Panc1 (cell line): ENCODE measurements around the gene ZNF865. TPM values are rescaled to one million over a fixed set of nuclear protein-coding genes. Genes with fewer than 3 reads are reported as not detected.
A peak's percentile ranks its signal among the peaks of the same experiment; 100 is the strongest.

ENCODE experiments used
- ATAC-seq: fragments of 200-7000 bp; cut with Tn5 transposase; 2 replicates; pipeline ENCODE4 v1.9.1; 2020; ENCODE audit warnings: mild to moderate bottlenecking, moderate library complexity
- BruUV-seq: library from RNA; stranded (reverse); fragments of 400-500 nt; replicated peaks from 2 replicates; lab custom pipeline; 2021; lab: Mats Ljungman, UMichigan
- CTCF ChIA-PET: fragments of 300-600 bp; sonication (Branson Sonifier 250); formaldehyde crosslinking; loops from one replicate; lab custom pipeline; 2022; ENCODE audit warnings: antibody characterized with exemption; lab: Charles Lee
- POLR2A ChIA-PET: fragments of 300-600 bp; sonication (Branson Sonifier 250); formaldehyde crosslinking; loops from one replicate; lab custom pipeline; 2022; ENCODE audit warnings: antibody characterized with exemption; lab: Charles Lee
- DNase-seq: peaks from one replicate; pipeline ENCODE4 v3.0.0-alpha.2; 2010; ENCODE audit warnings: low read depth, low spot score
- H3K27ac ChIP-seq: 2 replicates; pipeline ENCODE4 v1.5.1; 2011; ENCODE audit warnings: mild to moderate bottlenecking, low read length, inconsistent platforms
- H3K27me3 ChIP-seq: fragments of 200-500 bp; sonication (Bioruptor generic); 2 replicates; pipeline ENCODE4 v1.6.0; 2014; ENCODE audit warnings: low read length, inconsistent platforms; ENCODE audit not compliant: control insufficient read depth, insufficient read depth
- H3K36me3 ChIP-seq: fragments of 200-500 bp; sonication (Bioruptor generic); 2 replicates; pipeline ENCODE4 v1.5.1; 2014; ENCODE audit warnings: inconsistent platforms, mild to moderate bottlenecking, low read length, moderate library complexity; ENCODE audit not compliant: control insufficient read depth, insufficient read depth
- H3K4me1 ChIP-seq: 2 replicates; pipeline ENCODE4 v1.5.1; 2011; ENCODE audit warnings: inconsistent platforms, mild to moderate bottlenecking, low read length, moderate library complexity; ENCODE audit not compliant: control insufficient read depth, insufficient read depth
- H3K4me3 ChIP-seq, 2 experiments: 2 replicates each; pipeline ENCODE4 v1.5.1; 2011 to 2012; ENCODE audit warnings: low read depth in 2 of 2, low read length in 2 of 2, mild to moderate bottlenecking in 2 of 2, inconsistent platforms in 1 of 2, moderate library complexity in 1 of 2
- H3K9me3 ChIP-seq: fragments of 200-500 bp; sonication (Bioruptor generic); 2 replicates; pipeline ENCODE4 v1.5.1; 2014; ENCODE audit warnings: low read depth, mild to moderate bottlenecking, inconsistent platforms, low read length, moderate library complexity; ENCODE audit not compliant: control insufficient read depth, insufficient read depth
- CTCF ChIP-seq: fragments of 450-650 bp; IDR thresholded peaks from 2 replicates; pipeline ENCODE4 v1.5.1; 2017; ENCODE audit warnings: mild to moderate bottlenecking
- POLR2AphosphoS5 ChIP-seq: IDR thresholded peaks from 2 replicates; pipeline ENCODE4 v1.6.1; 2012; ENCODE audit warnings: mild to moderate bottlenecking, low read depth, low read length, moderate library complexity
- REST ChIP-seq, 2 experiments: IDR thresholded peaks; 2 replicates each; pipeline ENCODE4 v1.6.1; 2011 to 2012; ENCODE audit warnings: low read depth in 2 of 2, control low read depth in 1 of 2, low read length in 1 of 2, mild to moderate bottlenecking in 1 of 2, moderate library complexity in 1 of 2; ENCODE audit not compliant: insufficient read depth in 1 of 2
- SIN3A ChIP-seq: IDR thresholded peaks from 2 replicates; pipeline ENCODE4 v1.6.1; 2012; ENCODE audit warnings: low read depth, mild to moderate bottlenecking, low read length, moderate library complexity, borderline replicate concordance; ENCODE audit not compliant: insufficient read depth
- TCF7L2 ChIP-seq: IDR thresholded peaks from 2 replicates; pipeline ENCODE4 v1.6.1; 2011; ENCODE audit warnings: mild to moderate bottlenecking, low read depth, low read length, inconsistent platforms
- in situ Hi-C: cut with HindIII; loops from 2 replicates; pipeline ENCODE4 v1.10.0; 2016; ENCODE audit warnings: low sequenced_read_pairs, low pct_unique_long_range_greater_than_20kb
- intact Hi-C: fragments of 100-400 bp; cut with micrococcal nuclease; formaldehyde crosslinking; loops from one replicate; pipeline ENCODE4 v1.10.0; 2022; ENCODE audit not compliant: unreplicated experiment
- total RNA-seq: library from RNA; stranded (reverse); gene quantifications from one replicate; pipeline ENCODE4 v1.2.1, GENCODE V29; 2021; ENCODE audit not compliant: unreplicated experiment

The ZNF865 gene
- total RNA-seq, 1 experiment from 2014 or later = 25.6 TPM

GRCh38 chr19:55600662-55601028, 4.8 kb upstream of the ZNF865 start:
- H3K4me3 ChIP-seq = peak overlapping the region; percentile 64 to 79
- DNase-seq (no peak), ATAC-seq (no peak)
- in situ Hi-C loops (no loop called here), intact Hi-C loops (no loop called here)
- H3K27me3 ChIP-seq = no peaks in the 10 kb centered on the region
- H3K4me1 ChIP-seq = peaks cover 14% of the 10 kb centered on the region
- no TSS peak for BruUV-seq
- no peaks in the 10 kb centered on the region; the same call in 1 of the 2 replicates for H3K36me3 ChIP-seq
- TF ChIP-seq TCF7L2 (no peak), REST (IDR thresholded peaks at IDR 0.05; ENCODE audit: insufficient read depth in 1 of 2, low read depth in 2 of 2, low read length in 1 of 2) (no peak), POLR2AphosphoS5 (no peak), CTCF (no peak)
- ChIA-PET CTCF (no interaction called here), POLR2A (no interaction called here)
- no peaks in the 10 kb centered on the region for H3K9me3 ChIP-seq
- peak overlapping the region; percentile 81 for H3K27ac ChIP-seq

GRCh38 chr19:55601084-55601483, 4.4 kb upstream of the ZNF865 start:
- intact Hi-C loops = no loop called here
- BruUV-seq = TSS peak; percentile 63

More at GRCh38 chr19:55601084-55601483, 4.4 kb upstream of the ZNF865 start:
- DNase-seq = no peak
- CTCF ChIA-PET = no interaction called here
- peaks cover 14% of the 10 kb centered on the region for H3K4me1 ChIP-seq
- no peaks in the 10 kb centered on the region for H3K9me3 ChIP-seq
- H3K27ac ChIP-seq = peak overlapping the region; percentile 81
- H3K36me3 ChIP-seq = no peaks in the 10 kb centered on the region; the same call in 1 of the 2 replicates
- POLR2A ChIA-PET = no interaction called here
- no peaks in the 10 kb centered on the region for H3K27me3 ChIP-seq
- no peak for ATAC-seq
- in situ Hi-C loops = no loop called here
- no peak for TF ChIP-seq TCF7L2
- TF ChIP-seq POLR2AphosphoS5 = no peak
- no peak for TF ChIP-seq SIN3A
- TF ChIP-seq REST (IDR thresholded peaks at IDR 0.05; ENCODE audit: insufficient read depth in 1 of 2, low read depth in 2 of 2, low read length in 1 of 2) = no peak
- no peak for TF ChIP-seq CTCF
- H3K4me3 ChIP-seq = peak overlapping the region; percentile 64 to 79
